H9 (cell line): Measurements from ENCODE around the gene ZSCAN16. TPM values are rescaled to one million over a fixed set of nuclear protein-coding genes. Genes with fewer than 3 reads are reported as not detected.

ENCODE experiments used
- DNase-seq: peaks from one replicate; pipeline ENCODE4 v3.0.0-alpha.2; 2017
- H2AFZ ChIP-seq: one replicate; pipeline ENCODE4 v1.6.1; 2013; ENCODE audit warnings: mild to moderate bottlenecking, low read length, control low read depth, moderate library complexity
- H2AK5ac ChIP-seq: 2 replicates; pipeline ENCODE4 v1.6.1; 2013; ENCODE audit warnings: low read length, control low read depth, mixed read lengths; ENCODE audit not compliant: insufficient read length
- H2BK120ac ChIP-seq: one replicate; pipeline ENCODE4 v1.6.1; 2013; ENCODE audit warnings: low read depth, mild to moderate bottlenecking, low read length, control low read depth, inconsistent platforms; ENCODE audit not compliant: poor library complexity, severe bottlenecking
- H2BK12ac ChIP-seq: 2 replicates; pipeline ENCODE4 v1.6.1; 2013; ENCODE audit warnings: low read length, control low read depth, mixed read lengths, low read depth; ENCODE audit not compliant: insufficient read length
- H2BK15ac ChIP-seq: 2 replicates; pipeline ENCODE4 v1.6.1; 2013; ENCODE audit warnings: low read depth, low read length, control low read depth
- H2BK20ac ChIP-seq: one replicate; pipeline ENCODE4 v1.6.1; 2013; ENCODE audit warnings: low read depth, mild to moderate bottlenecking, low read length, control low read depth, inconsistent platforms; ENCODE audit not compliant: poor library complexity, severe bottlenecking
- H2BK5ac ChIP-seq: 2 replicates; pipeline ENCODE4 v1.6.1; 2013; ENCODE audit warnings: low read length, control low read depth, mixed read lengths; ENCODE audit not compliant: insufficient read length
- H3K14ac ChIP-seq: 2 replicates; pipeline ENCODE4 v1.6.1; 2013; ENCODE audit warnings: low read length, control low read depth; ENCODE audit not compliant: insufficient read depth
- H3K18ac ChIP-seq: 2 replicates; pipeline ENCODE4 v1.6.1; 2013; ENCODE audit warnings: low read depth, mild to moderate bottlenecking, mixed read lengths, low read length, control low read depth; ENCODE audit not compliant: insufficient read length
- H3K23ac ChIP-seq: 2 replicates; pipeline ENCODE4 v1.6.1; 2013; ENCODE audit warnings: low read length, control low read depth, mixed read lengths, low read depth; ENCODE audit not compliant: insufficient read length
- H3K23me2 ChIP-seq: 2 replicates; pipeline ENCODE4 v1.6.1; 2013; ENCODE audit warnings: low read depth, mild to moderate bottlenecking, mixed read lengths, low read length, control low read depth; ENCODE audit not compliant: insufficient read length, poor library complexity, severe bottlenecking
- H3K27ac ChIP-seq: 2 replicates; pipeline ENCODE4 v1.5.1; 2013; ENCODE audit warnings: low read length, control low read depth, mixed read lengths, low read depth; ENCODE audit not compliant: insufficient read length
- H3K27me3 ChIP-seq: 2 replicates; pipeline ENCODE4 v1.6.1; 2013; ENCODE audit warnings: low read length, control low read depth, inconsistent platforms; ENCODE audit not compliant: insufficient read depth
- H3K4ac ChIP-seq: 2 replicates; pipeline ENCODE4 v1.6.1; 2013; ENCODE audit warnings: low read depth, mild to moderate bottlenecking, control low read depth, inconsistent platforms, low read length, moderate library complexity
- H3K4me1 ChIP-seq: 2 replicates; pipeline ENCODE4 v1.6.1; 2013; ENCODE audit warnings: low read length, control low read depth, inconsistent platforms; ENCODE audit not compliant: insufficient read depth
- H3K4me2 ChIP-seq: 2 replicates; pipeline ENCODE4 v1.6.1; 2013; ENCODE audit warnings: low read length, control low read depth, mixed read lengths; ENCODE audit not compliant: insufficient read length, insufficient read depth
- H3K56ac ChIP-seq: 2 replicates; pipeline ENCODE4 v1.6.1; 2013; ENCODE audit warnings: low read depth, mild to moderate bottlenecking, mixed read lengths, low read length, control low read depth; ENCODE audit not compliant: insufficient read length
- H3K79me1 ChIP-seq: 2 replicates; pipeline ENCODE4 v1.6.1; 2013; ENCODE audit warnings: low read depth, mild to moderate bottlenecking, moderate library complexity, low read length, control low read depth, inconsistent platforms; ENCODE audit not compliant: insufficient read depth, poor library complexity, severe bottlenecking
- H3K79me2 ChIP-seq: 2 replicates; pipeline ENCODE4 v1.6.1; 2013; ENCODE audit warnings: low read length, control low read depth, inconsistent platforms; ENCODE audit not compliant: insufficient read depth
- H3K9ac ChIP-seq: 2 replicates; pipeline ENCODE4 v1.6.1; 2013; ENCODE audit warnings: low read length, control low read depth, mixed read lengths; ENCODE audit not compliant: insufficient read length; ENCODE audit errors: extremely low read depth
- H3K9me3 ChIP-seq: one replicate; pipeline ENCODE4 v1.6.1; 2013; ENCODE audit warnings: low read depth, low read length, inconsistent platforms; ENCODE audit not compliant: control insufficient read depth
- H3T11ph ChIP-seq: one replicate; pipeline ENCODE4 v1.6.1; 2013; ENCODE audit warnings: mild to moderate bottlenecking, low read length, control low read depth, inconsistent platforms
- H4K20me1 ChIP-seq: one replicate; pipeline ENCODE4 v1.6.1; 2013; ENCODE audit not compliant: control insufficient read depth, insufficient read length, insufficient read depth
- H4K5ac ChIP-seq: 2 replicates; pipeline ENCODE4 v1.6.1; 2013; ENCODE audit warnings: low read depth, mild to moderate bottlenecking, mixed read lengths, low read length, control low read depth; ENCODE audit not compliant: insufficient read length
- H4K8ac ChIP-seq: replicated peaks from 2 replicates; pipeline ENCODE4 v1.6.1; 2013; ENCODE audit warnings: low read length, control low read depth, mixed read lengths, low read depth; ENCODE audit not compliant: insufficient read length
- H4K91ac ChIP-seq: 2 replicates; pipeline ENCODE4 v1.6.1; 2013; ENCODE audit warnings: low read depth, mild to moderate bottlenecking, moderate library complexity, mixed read lengths, low read length, control low read depth; ENCODE audit not compliant: insufficient read length
- H3K27ac Mint-ChIP-seq, 3 experiments: 2 replicates in 2 of 3; 3 replicates in 1 of 3; pipeline ENCODE4 v1.8.0; 2020 to 2021; ENCODE audit warnings: mixed read lengths in 3 of 3, mild to moderate bottlenecking in 1 of 3, moderate library complexity in 1 of 3
- H3K27me3 Mint-ChIP-seq: 2 replicates; pipeline ENCODE4 v1.8.0; 2021; ENCODE audit warnings: low read depth, mild to moderate bottlenecking, moderate library complexity, mixed read lengths
- H3K36me3 Mint-ChIP-seq, 3 experiments: 2 replicates in 2 of 3; 3 replicates in 1 of 3; pipeline ENCODE4 v1.8.0; 2020 to 2021; ENCODE audit warnings: low read depth in 3 of 3, mixed read lengths in 3 of 3; ENCODE audit not compliant: insufficient read depth in 1 of 3
- H3K4me1 Mint-ChIP-seq, 2 experiments: 2 replicates each; pipeline ENCODE4 v1.8.0; 2020; ENCODE audit warnings: mixed read lengths in 2 of 2
- H3K4me3 Mint-ChIP-seq, 2 experiments: 2 replicates in 1 of 2; 3 replicates in 1 of 2; pipeline ENCODE4 v1.8.0; 2020 to 2021; ENCODE audit warnings: mild to moderate bottlenecking in 2 of 2, mixed read lengths in 2 of 2, moderate library complexity in 1 of 2
- H3K9me3 Mint-ChIP-seq, 2 experiments: 2 replicates in 1 of 2; 3 replicates in 1 of 2; pipeline ENCODE4 v1.8.0; 2020; ENCODE audit warnings: mild to moderate bottlenecking in 2 of 2, mixed read lengths in 2 of 2, moderate library complexity in 1 of 2
- CTCF ChIP-seq: fragments of 200-600 bp; sonication (generic); conservative IDR thresholded peaks from 3 replicates; pipeline ENCODE4 v1.8.0; 2021; ENCODE audit warnings: antibody characterized with exemption, mild to moderate bottlenecking
- WGBS: extraction: QIAGEN DNeasy Blood & Tissue Kit; methylation state at CpG from one replicate; pipeline ENCODE4 v1.1.7; 2013; ENCODE audit warnings: missing lambda C conversion rate, low lambda C conversion rate, mixed read lengths; ENCODE audit not compliant: insufficient read length; ENCODE audit errors: extremely low coverage; 5-methylcytosine and 5-hydroxymethylcytosine counted together
- total RNA-seq: library from RNA; stranded (reverse); gene quantifications from 2 replicates; pipeline ENCODE4 v1.2.1, GENCODE V29; 2021

ZSCAN16 gene
- total RNA-seq, 1 experiment from 2014 or later = 11.0 TPM

- Histone ChIP-seq H3K27ac (no peak overlapping the region), H2BK12ac (no peak overlapping the region), H3K79me1 (no peaks in the 10 kb centered on the region), H2BK20ac (no peak overlapping the region), H3K4me1 (no peaks in the 10 kb centered on the region; the same call in 1 of the 2 replicates), H2BK120ac (no peak overlapping the region), H3K27me3 (no peaks in the 10 kb centered on the region), H3K23ac (no peak overlapping the region), H4K8ac (no peak overlapping the region), H2AFZ (no peak overlapping the region), H4K20me1 (no peaks in the 10 kb centered on the region), H3K4ac (no peak overlapping the region), H3K79me2 (no peaks in the 10 kb centered on the region), H3K9me3 (no peaks in the 10 kb centered on the region), H3K18ac (no peak overlapping the region), H4K91ac (no peak overlapping the region), H3K56ac (no peak overlapping the region), H2BK15ac (no peak overlapping the region), H3T11ph (no peak overlapping the region), H2AK5ac (no peak overlapping the region), H4K5ac (no peak overlapping the region), H2BK5ac (no peak overlapping the region), H3K14ac (no peak overlapping the region), H3K9ac (no peak overlapping the region), H3K23me2 (no peaks in the 10 kb centered on the region), H3K4me2 (no peak overlapping the region)
- WGBS = no CpG with 5 or more reads among the region's 1 CpG
- no peak for DNase-seq
- Mint-ChIP-seq H3K4me3 (no peak overlapping the region), H3K36me3 (no peaks in the 10 kb centered on the region; a peak in 2 of 7 replicates), H3K9me3 (no peaks in the 10 kb centered on the region; a peak in 1 of 5 replicates), H3K27me3 (peaks cover 70% of the 10 kb centered on the region), H3K27ac (no peak overlapping the region), H3K4me1 (peaks cover 8 to 14% of the 10 kb centered on the region in 2 experiments)
- no peak for TF ChIP-seq CTCF
These were observed 41.2 kb downstream of the ZSCAN16 start for GRCh38 chr6:28165563-28165962.
